AG08395 (cell line): ENCODE results near the gene HOXC6.
A peak's percentile ranks its signal among the peaks of the same experiment; 100 is the strongest.

Experiments
- DNase-seq: peaks from one replicate; pipeline ENCODE4 v3.0.0; 2012; ENCODE audit warnings: mixed read lengths, low spot score

HOXC6 gene

DNA sequence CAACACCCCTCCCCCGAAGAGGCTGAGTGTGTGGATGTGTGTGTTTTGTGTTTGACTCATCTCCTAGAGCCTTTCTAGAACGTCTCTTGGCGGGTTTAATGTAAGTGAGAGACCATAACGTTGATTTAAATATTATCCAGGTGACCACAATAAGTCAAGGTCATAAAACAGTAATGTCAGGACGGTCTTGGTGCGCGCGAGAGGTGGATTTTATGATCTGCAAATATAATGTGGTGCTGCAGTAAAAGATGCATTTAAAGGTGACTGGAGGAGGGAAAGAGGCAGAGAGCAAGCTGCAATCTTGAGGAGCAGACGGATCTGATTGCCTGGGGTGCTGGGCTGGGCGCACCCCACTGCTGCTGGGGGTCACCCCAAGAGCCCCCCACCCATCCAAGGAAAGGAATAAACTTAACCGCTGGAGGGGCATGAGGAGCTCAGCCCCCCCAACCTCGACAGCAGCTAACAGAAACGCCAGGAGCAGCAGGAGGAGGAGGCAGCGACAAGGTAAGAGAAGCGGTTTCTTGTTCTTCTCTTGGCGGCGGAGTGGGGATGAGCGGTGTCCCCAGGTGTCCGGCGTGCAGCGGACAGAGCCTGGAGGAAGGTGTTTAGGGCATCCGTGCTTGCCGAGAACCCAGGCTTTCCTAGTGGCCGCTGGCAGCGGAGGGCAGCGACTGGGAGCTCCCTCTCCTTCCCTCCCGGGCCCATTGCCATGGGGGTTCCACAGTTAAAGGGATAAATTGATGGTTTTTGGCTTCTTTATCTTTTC lies 37.7 kb upstream of the HOXC6 start:
- no peak for DNase-seq

- peak; percentile 79 for DNase-seq
Measured at GRCh38 chr12:53991077-53991460, 37.2 kb upstream of the HOXC6 start.

DNA sequence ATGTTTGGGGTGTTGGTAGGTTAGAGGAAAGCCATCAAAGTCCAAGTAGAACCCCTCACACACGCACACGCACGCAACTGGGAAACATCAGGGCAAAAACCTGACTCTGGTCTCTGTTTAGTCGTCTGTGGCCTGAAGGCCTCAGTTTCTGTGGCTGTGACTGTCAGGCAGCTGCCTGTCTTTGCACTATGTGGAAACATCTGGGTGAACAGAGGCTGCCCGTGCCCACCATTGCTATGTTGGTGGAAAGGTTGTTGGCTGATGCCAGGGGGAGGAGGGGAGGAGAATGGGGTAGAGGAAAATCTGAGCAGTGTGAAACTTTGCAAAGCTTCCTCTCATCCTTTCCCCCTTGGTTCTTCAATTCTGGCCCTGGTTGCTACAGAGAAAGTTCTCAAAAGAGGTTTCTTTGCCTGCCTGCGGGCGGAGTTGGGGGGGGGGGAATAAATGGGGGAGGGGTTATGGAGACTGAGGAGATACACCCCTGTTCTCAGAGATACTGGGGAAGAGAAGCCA lies 35.8 kb upstream of the HOXC6 start:
- DNase-seq: no peak

DNA sequence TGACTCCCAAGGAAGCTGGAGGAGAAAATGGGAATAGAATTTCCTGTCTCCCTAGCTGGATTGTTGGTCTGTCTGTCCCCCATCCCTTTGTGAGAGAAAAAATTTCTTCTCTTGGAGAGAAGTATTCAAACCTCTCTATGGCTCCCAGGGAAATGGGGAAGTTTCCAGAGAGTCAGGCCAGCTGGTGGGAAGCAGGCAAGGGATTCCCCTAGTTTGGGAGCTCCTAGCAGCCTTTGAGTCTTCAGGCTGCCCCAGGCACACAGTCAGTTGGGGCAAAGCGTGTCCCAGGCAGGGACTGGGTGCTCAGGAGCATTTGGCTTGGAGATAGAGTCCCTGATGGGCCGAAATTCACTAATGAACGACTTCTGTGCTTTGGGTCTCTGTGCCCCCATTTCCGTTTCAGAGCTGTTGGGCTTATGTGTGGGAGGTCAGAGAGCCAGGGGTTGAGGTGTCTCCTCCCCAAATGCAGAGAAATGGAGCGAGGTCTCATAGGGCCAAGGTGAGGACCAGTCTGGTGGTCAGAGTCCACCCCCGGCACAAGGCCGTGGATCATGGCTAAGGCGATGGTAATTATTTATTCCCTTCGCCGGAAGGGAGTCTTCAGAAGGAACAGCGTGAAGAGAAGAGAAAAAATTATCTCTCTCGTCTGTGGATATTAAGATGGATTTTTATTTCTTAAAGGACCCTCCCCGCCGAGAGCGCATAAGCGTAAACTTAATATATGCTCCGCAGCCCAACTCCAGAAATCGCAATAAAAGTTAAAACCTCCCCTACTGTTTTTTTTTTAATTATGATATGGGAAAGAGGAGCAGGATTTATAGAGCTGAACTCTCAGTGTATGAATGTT lies 34.9 kb upstream of the HOXC6 start:
- no peak for DNase-seq

GRCh38 chr12:53994009-53994263 lies 34.3 kb upstream of the HOXC6 start:
- no peak for DNase-seq

DNA sequence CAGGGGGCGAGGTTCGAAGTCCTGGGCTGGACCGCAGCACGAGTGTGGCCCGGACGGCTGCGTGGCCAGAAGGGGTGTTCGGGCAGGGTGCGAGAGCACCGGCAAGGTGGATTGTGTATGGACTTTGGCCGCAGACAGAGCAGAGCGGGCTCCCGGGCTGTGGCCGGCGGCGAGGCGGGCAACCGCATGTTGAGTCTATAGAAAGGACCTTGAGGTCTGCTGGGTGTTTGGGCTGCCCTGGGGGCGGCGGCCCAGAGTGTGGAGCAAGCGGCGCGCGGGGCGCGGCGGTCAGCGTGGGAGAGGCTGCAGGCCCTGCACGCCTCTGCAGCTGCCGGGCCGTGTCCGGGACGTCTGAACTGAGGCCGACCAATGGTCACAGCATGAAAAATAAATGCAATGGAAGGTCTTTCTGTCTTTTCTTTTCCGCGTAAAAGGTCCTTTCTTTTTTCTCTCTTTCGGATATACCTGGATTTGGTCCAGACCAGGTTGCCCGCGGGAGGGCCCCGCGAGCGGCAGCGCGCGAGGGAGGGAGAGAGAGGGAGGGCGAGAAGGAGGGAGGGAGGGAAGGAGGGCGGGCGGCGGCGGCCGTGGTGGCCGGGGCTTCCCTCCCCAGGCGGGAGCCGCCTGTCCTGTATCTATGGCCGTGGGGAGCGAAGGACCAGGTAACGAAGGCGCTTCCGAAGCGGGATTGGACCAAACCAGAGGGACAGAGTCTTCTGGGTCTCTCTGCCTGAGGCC lies 33.8 kb upstream of the HOXC6 start:
- DNase-seq: no peak

DNA sequence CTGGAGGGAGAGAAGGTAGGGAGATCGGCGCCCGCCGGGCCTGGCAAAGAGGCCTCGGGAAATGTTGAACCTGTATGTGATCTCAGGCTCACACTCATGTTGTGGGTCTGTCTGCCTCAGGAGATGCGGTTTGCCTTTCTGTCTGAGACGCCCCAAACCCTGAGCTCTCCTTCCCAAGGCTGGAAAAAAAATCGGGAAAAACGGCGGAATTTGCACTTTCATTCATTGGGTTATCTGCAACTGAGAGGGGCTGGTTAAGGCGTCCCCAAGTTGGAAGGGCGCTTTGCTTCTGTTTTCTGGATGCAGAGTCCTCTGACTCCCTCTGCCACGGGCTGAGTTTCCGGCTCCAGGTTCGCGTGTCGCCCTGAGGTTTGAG lies 33.2 kb upstream of the HOXC6 start:
- DNase-seq: no peak

GRCh38 chr12:53995378-53996239 lies 32.6 kb upstream of the HOXC6 start:
- DNase-seq: peak; percentile 58

DNA sequence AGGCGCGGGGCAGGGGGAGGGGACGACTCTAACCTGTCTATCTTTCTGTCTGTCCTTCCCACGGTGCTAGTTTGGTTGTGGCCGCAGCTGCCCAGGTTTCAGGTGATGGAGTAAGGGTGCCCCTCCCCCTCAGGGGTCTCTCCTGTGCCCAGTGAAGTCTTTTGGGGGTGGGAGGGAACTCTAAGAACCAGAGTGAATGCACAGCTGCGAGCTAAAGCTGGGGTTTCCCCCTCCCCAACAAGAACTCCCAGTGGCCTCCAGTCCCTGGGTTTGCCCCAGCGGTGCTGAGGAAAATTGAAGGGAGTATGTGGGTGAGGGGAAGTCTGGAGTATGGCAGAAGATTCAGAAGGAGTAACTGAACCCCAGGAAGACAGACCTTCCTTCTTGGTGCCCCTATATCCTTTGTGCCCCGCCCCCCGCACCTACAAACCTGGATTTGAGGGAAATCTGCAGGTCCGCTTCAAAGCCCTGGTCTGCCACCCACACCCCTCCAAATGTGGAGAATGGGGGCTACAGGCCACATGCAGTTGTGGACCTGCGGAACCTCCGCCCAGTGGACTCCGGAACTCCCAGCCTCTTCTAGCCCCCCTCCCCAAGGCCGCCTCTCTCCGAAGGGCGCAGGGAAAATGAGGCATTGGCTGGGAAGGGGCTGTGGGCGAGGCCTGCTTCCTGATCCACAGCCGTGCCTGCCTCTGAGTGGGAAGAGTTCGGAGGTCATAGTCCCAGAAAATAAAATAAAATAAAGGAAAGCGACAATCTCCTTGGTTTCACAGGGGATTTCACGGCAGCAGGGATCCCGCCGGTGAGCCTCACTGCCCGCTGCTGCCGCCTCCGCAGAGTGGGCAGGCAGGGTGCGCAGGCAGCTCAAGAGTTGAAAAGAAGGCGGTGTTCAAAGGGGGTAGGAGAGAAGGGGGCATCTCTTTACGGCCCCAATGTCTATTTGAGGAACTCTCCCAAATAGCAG lies 31.7 kb upstream of the HOXC6 start:
- DNase-seq: no peak

- DNase-seq: no peak
Measured at GRCh38 chr12:53997204-53998109, 30.8 kb upstream of the HOXC6 start.

DNA sequence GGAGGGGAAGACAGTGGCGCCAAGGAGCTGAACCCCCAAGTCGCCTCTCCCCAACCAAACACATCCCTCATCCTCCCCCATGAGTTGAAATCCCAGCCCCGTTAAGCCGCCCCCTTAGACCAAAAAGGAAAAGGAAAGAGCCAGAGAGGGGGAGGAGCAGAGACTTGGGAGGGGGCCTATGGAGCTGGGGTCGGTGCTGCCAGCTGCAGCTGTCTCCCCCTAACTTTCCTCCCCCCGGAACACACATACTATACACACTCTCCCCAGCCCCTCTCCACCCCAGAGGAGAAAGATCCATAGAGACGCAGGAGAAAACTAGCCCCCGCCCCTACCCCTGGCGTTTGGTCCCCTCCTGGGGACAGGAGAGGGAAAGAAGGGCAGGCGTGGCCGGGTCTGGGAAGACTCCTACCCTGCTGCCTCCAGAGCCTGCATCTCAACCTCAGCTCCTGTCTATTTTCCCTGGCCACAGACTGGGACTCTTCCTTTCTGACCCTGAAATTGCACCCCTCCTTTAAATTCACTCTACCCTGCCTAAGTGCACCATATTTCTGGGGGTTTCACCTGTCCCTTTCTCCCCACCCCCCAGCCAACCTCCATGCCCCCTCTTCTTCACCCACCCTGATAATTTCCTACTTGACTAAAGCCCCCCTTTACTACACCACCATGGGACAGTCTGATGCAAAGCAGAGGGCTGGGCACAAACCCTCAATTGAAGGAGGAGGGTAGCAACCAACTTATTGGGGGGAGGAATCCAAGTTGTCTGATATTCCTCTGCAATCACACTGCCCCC lies 29.9 kb upstream of the HOXC6 start:
- DNase-seq: no peak

DNA sequence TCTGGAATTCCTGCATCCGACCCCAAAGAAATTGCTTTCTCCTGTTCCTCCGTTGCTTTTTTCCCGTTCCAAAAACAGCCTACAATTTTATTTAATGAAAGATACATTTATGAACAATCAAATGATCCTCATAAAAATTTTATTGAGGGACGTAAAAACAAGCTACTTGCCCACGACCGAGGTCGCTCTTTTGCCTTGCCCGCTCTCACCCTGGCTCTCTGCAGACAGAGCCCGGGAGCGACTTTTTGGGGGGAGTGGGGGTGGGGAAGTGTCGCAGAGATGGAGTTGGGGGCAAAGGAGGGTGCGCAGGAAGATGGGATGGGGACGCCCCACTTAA lies 29.4 kb upstream of the HOXC6 start:
- no peak for DNase-seq

GRCh38 chr12:53999559-54000115 lies 28.6 kb upstream of the HOXC6 start:
- peak; percentile 72 for DNase-seq

- DNase-seq: no peak
Measured at GRCh38 chr12:54000116-54001114, 27.8 kb upstream of the HOXC6 start, which contains the start of gene HOXC9. HOXC9 (plus strand) TSS chr12:54000161; CDS start chr12:54000189, 28 bp downstream.

DNA sequence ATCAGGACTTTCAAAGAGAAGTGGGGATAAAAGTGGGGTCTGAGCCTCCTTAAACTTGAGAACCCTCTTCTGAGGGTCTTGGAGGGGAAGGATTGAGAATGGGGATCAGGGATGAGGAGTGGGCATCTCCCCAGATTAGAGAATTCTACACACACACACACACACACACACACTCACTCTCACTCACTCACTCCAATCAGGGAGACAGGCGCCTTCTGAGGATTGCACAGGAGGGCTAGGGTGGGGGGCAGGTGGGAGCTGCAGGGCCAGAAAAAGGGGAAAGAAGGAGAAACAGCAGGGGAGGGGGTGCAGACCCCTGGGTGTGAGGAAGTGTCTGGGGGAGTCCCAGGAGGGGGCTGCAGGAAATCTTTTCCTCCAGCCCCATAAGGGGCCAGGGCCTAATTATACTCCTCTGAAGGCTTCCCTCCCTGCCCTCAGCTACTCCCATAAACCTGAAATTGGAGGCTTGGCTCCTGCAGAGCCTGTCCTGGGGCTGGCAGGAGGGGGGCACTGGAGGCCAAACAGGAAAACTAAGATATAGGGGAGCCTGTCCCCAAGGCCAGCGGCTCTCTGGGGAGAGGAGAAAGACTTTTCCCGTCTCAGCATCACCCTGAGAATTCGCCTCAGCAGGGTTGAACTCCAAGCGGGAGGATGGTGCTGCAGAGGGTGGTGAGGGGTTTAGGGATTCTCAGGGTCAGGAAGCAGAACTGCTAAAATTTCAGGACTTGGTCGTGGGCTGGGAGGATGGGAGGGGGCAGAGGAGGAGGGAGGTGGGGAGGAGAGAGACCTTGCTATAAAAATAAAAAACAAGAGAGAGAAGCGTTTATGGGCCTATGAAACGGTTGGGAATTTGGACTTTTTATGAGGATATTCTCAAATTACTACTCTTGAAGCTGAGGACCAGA lies 26.7 kb upstream of the HOXC6 start:
- DNase-seq: no peak

- no peak for DNase-seq
Measured at GRCh38 chr12:54002278-54002914, 25.8 kb upstream of the HOXC6 start.
